T-helper 17 cell (primary cell): Measurements from ENCODE around the gene TGFBR3. TPM values are rescaled to one million over a fixed set of nuclear protein-coding genes. Genes with fewer than 3 reads are reported as not detected.

Experiments
- ATAC-seq: fragments of 150-1000 bp; cut with Tn5 transposase; 2 replicates; pipeline ENCODE4 v1.10.0; 2021; ENCODE audit warnings: mild to moderate bottlenecking, moderate library complexity
- DNase-seq, 3 donors: peaks; one replicate each; pipeline versions ENCODE4 v3.0.0 to v3.0.0-alpha.2; 2020 to 2021
- H3K9me3 ChIP-seq: one replicate; pipeline ENCODE4 v1.7.0; 2013; ENCODE audit warnings: low read length, mild to moderate bottlenecking; ENCODE audit not compliant: control insufficient read depth, poor library complexity, severe bottlenecking
- H3K27ac Mint-ChIP-seq: one replicate; pipeline ENCODE4 v1.8.0; 2022; ENCODE audit warnings: mild to moderate bottlenecking, moderate library complexity, mixed read lengths
- H3K27me3 Mint-ChIP-seq: one replicate; pipeline ENCODE4 v1.8.0; 2022; ENCODE audit warnings: mixed read lengths
- H3K36me3 Mint-ChIP-seq: one replicate; pipeline ENCODE4 v1.8.0; 2022; ENCODE audit warnings: low read depth, mixed read lengths
- H3K4me1 Mint-ChIP-seq: one replicate; pipeline ENCODE4 v1.8.0; 2022; ENCODE audit warnings: mild to moderate bottlenecking, mixed read lengths
- H3K4me3 Mint-ChIP-seq: one replicate; pipeline ENCODE4 v1.8.0; 2022; ENCODE audit warnings: mild to moderate bottlenecking, moderate library complexity, mixed read lengths
- total RNA-seq, 4 donors: library from RNA in 2 of 4; stranded (reverse) in 2 of 4; gene quantifications; one replicate each; pipeline ENCODE4 v1.2.3 and lab custom pipeline; 2022 to 2026

TGFBR3 gene
- total RNA-seq, 2 donors from 2014 or later: 21.0 to 27.6 TPM

DNA sequence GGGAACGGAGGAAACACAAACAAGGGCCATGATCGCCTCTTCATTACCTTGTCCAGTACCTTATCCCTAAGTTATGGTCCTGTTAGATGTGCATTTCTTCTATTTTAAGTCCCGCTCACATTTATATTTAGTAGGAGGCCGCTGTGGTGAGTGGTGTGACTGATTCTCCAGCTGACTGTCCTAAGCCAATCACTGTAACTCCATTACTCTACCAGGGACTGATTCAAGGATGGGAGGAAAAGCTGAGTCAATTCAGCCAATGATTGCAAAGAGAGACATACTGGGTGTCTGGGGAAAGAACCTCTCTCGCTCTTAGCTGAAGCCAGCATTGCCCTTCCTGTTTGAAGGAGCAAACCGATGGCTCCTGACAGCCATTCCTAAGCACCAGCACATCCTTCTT lies 59.7 kb downstream of the TGFBR3 start:
- DNase-seq: no peak
- Mint-ChIP-seq H3K4me3 (no peak overlapping the region), H3K4me1 (peaks cover 32% of the 10 kb centered on the region), H3K27ac (peak overlapping the region; percentile 9), H3K36me3 (no peaks in the 10 kb centered on the region), H3K27me3 (no peaks in the 10 kb centered on the region)
- ATAC-seq: no peak
- H3K9me3 ChIP-seq: no peaks in the 10 kb centered on the region

GRCh38 chr1:91821126-91821868 lies 64.7 kb downstream of the TGFBR3 start:
- no peaks in the 10 kb centered on the region for H3K9me3 ChIP-seq
- H3K27ac Mint-ChIP-seq: no peak overlapping the region
- no peaks in the 10 kb centered on the region for H3K27me3 Mint-ChIP-seq
- DNase-seq (no peak), ATAC-seq (no peak)
- peaks cover 19% of the 10 kb centered on the region for H3K4me1 Mint-ChIP-seq
- no peak overlapping the region for H3K4me3 Mint-ChIP-seq
- H3K36me3 Mint-ChIP-seq: no peaks in the 10 kb centered on the region

GRCh38 chr1:91819038-91819788 lies 66.7 kb downstream of the TGFBR3 start:
- DNase-seq: no peak
- Mint-ChIP-seq H3K27ac (peak overlapping the region; percentile 43), H3K4me1 (peaks cover 27% of the 10 kb centered on the region), H3K4me3 (no peak overlapping the region), H3K27me3 (no peaks in the 10 kb centered on the region), H3K36me3 (no peaks in the 10 kb centered on the region)
- no peak for ATAC-seq
- no peaks in the 10 kb centered on the region for H3K9me3 ChIP-seq

- no peak for DNase-seq
- Mint-ChIP-seq H3K4me1 (peaks cover 25% of the 10 kb centered on the region), H3K27ac (peak overlapping the region; percentile 43), H3K27me3 (no peaks in the 10 kb centered on the region), H3K4me3 (no peak overlapping the region), H3K36me3 (no peaks in the 10 kb centered on the region)
- no peaks in the 10 kb centered on the region for H3K9me3 ChIP-seq
- ATAC-seq: no peak
Measured at GRCh38 chr1:91818713-91818975, 67.3 kb downstream of the TGFBR3 start.

DNA sequence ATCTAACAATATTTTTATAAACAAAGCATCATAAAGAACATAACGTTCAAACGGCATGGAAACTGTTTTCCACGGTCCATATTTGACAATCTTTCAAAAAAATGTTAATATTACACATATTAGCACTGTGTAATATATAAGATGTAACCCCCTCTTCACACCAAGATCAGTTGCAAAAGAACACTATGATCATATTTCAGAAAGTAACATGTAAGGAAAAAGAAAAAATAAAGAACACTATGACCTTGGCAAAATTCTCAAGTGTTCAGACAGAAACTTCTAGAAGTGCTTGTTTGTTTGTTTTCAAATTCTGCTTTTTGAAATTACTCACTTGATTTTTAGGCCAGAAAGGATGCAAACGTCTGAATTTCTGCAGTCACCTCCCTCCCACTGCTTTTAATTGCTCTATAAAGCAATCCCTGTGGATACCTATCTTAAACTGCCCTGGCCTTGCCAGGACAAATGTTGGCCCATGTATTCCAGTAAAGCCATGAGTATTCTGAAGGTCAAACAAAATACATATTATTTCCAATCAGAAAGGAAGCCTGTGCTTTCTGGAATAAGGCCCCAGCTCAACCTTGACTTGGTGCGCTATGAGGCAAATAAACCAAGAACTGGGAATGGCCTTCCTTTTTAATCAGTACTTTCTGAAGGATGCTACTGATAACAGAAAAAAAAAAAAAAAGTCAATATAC lies 68.6 kb downstream of the TGFBR3 start:
- H3K9me3 ChIP-seq: no peaks in the 10 kb centered on the region
- Mint-ChIP-seq H3K36me3 (no peaks in the 10 kb centered on the region), H3K4me1 (peaks cover 30% of the 10 kb centered on the region), H3K27me3 (no peaks in the 10 kb centered on the region), H3K4me3 (no peak overlapping the region), H3K27ac (peak overlapping the region; percentile 27)
- ATAC-seq: no peak
- DNase-seq: no peak

- DNase-seq (no peak), ATAC-seq (no peak)
- H3K27ac Mint-ChIP-seq: peak overlapping the region; percentile 49
- no peaks in the 10 kb centered on the region for H3K27me3 Mint-ChIP-seq
- H3K9me3 ChIP-seq: no peaks in the 10 kb centered on the region
- H3K36me3 Mint-ChIP-seq: no peaks in the 10 kb centered on the region
- H3K4me1 Mint-ChIP-seq: peaks cover 28% of the 10 kb centered on the region
- no peak overlapping the region for H3K4me3 Mint-ChIP-seq
Measured at GRCh38 chr1:91816031-91816430, 69.9 kb downstream of the TGFBR3 start.

GRCh38 chr1:91814448-91814847 lies 71.5 kb downstream of the TGFBR3 start:
- ATAC-seq: no peak
- H3K27me3 Mint-ChIP-seq: no peaks in the 10 kb centered on the region
- H3K9me3 ChIP-seq: no peaks in the 10 kb centered on the region
- H3K4me1 Mint-ChIP-seq: peaks cover 39% of the 10 kb centered on the region
- no peak overlapping the region for H3K4me3 Mint-ChIP-seq
- no peak overlapping the region for H3K27ac Mint-ChIP-seq
- no peak for DNase-seq
- H3K36me3 Mint-ChIP-seq: no peaks in the 10 kb centered on the region

DNA sequence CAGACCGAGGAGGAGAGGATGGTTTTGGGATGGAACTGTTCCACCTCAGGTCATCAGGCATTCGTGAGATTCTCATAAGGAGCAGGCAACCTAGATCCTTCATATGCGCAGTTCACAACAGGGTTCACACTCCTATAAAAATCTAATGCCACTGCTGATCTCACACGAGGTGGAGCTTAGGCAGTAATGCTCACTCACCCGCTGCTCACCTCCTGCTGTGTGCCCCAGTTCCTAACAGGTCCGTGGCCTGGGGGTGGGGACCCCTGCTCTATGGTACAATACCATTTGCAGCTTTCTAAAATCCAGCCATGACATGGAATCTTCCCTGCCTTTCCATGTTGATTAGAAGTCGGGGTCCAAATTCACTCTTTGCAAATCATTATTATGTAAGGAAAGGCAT lies 72.1 kb downstream of the TGFBR3 start:
- ATAC-seq: no peak
- no peak overlapping the region for H3K27ac Mint-ChIP-seq
- DNase-seq: no peak
- H3K27me3 Mint-ChIP-seq: no peaks in the 10 kb centered on the region
- H3K4me3 Mint-ChIP-seq: no peak overlapping the region
- H3K9me3 ChIP-seq: no peaks in the 10 kb centered on the region
- no peaks in the 10 kb centered on the region for H3K36me3 Mint-ChIP-seq
- H3K4me1 Mint-ChIP-seq: peaks cover 42% of the 10 kb centered on the region

DNA sequence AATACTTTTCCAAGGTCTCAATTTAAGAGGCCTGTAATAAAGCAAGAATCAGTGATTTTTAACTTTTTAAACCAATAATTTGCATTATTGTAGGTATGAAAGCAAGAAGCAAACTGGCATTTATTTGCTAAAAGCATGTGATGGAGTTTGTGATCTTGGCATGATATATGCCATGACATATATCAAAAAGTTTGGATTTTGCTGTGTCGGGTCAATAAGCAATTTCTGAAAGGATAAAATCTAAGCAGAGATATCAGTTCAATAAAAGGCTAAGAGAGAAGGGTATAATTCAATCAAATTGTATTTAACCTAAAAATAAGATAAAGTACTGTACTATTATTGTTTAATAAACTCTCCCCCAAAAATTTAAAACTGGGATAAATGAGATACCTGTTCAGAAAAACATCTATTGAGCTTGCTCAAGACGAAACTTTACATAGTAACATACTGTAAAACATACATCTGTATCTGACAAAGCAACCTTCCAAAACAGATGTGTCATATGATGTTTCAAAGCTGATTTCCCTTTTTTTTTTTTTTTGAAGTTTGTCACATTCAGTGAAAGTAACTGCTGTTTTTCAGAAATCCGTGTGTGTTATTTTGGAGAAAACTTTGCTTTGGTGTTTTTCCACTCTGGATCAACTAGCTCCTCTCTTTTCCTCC lies 74.5 kb downstream of the TGFBR3 start:
- H3K9me3 ChIP-seq: no peaks in the 10 kb centered on the region
- H3K4me3 Mint-ChIP-seq: no peak overlapping the region
- peaks cover 39% of the 10 kb centered on the region for H3K4me1 Mint-ChIP-seq
- no peaks in the 10 kb centered on the region for H3K36me3 Mint-ChIP-seq
- DNase-seq (no peak), ATAC-seq (no peak)
- H3K27me3 Mint-ChIP-seq: no peaks in the 10 kb centered on the region
- peak overlapping the region; percentile 82 for H3K27ac Mint-ChIP-seq

GRCh38 chr1:91809317-91809716 lies 76.6 kb downstream of the TGFBR3 start:
- Mint-ChIP-seq H3K27ac (peak overlapping the region; percentile 79), H3K36me3 (no peaks in the 10 kb centered on the region), H3K4me3 (peak overlapping the region; percentile 12), H3K4me1 (peaks cover 47% of the 10 kb centered on the region), H3K27me3 (no peaks in the 10 kb centered on the region)
- no peak for DNase-seq
- no peaks in the 10 kb centered on the region for H3K9me3 ChIP-seq
- ATAC-seq: no peak

DNA sequence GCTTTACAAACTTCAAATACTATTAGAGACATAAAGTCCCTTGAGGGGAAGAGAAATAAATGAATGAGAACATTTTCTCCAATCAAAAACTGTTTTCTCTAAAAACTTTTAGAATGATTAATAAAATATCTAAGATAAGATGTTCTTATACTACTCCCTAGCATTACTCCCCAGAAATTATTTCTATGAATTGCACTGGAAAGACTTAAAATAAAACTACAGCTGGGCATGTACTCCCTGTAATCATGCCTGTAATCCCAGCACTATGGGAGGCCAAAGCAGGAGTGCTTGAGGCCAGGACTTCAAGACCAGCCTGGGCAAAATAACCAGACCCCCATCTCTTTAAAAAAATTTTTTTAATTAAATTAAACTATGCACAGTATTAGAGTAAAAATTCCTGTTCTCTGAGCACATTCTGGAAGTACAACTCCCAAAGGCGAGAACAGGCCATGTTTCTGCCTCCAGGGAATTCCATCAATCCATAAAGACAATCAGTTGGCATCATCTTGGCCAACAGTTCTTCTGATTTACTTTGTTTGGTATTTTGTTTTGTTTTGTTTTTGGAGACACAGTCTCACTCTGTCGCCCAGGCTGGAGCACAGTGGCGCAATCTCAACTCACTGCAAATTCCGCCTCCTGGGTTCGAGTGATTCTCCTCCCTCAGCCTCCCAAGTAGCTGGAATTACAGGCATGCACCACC lies 77.9 kb downstream of the TGFBR3 start:
- ATAC-seq (no peak), DNase-seq (no peak)
- Mint-ChIP-seq H3K27me3 (no peaks in the 10 kb centered on the region), H3K27ac (peak overlapping the region; percentile 79), H3K36me3 (no peaks in the 10 kb centered on the region), H3K4me1 (peaks cover 51% of the 10 kb centered on the region), H3K4me3 (no peak overlapping the region)
- no peaks in the 10 kb centered on the region for H3K9me3 ChIP-seq

DNA sequence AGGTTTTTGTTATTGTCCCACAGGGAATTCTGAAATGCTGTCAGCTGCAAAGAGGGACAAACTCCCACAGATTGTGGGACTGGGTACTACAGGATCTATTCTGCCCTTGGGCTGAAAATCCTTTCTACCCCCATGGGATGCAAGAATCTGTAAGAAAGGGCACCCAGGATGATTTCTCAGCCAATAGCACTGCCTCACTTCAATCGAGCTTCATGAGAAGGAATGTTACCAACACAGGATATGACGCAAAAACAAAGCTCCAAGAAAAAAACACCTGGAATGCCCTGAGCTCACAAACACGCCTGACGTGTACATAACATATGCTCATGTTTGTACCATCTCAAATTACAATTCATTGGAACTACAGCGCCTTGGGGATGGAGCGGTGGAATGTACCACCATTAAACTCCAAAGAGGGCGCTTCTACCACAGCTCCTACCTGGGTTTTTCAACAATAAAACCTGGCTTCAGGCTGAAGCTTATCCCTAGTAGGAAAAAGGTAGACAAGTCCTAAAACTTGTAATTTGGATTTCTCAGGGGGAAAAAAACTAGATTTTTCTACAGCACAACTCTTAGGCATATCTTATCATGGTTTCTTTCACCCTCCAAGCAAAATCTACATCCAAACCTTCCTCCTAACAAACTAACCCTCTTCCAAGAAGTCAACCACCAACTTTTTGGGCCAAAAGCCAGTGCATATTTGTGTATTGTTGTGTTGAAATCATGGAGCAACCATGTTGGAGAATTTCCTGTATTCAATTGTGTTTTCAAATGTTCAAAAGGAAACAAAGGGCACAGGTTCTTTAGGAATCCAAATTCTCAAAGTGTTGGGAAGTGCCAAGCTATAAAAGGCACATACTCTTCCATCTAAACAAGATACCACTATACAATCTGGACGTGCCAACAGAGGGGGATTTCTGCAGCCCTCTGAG lies 78.9 kb downstream of the TGFBR3 start:
- Mint-ChIP-seq H3K27ac (peak overlapping the region; percentile 100), H3K4me3 (no peak overlapping the region), H3K36me3 (no peaks in the 10 kb centered on the region), H3K27me3 (no peaks in the 10 kb centered on the region), H3K4me1 (peaks cover 53% of the 10 kb centered on the region)
- DNase-seq (no peak), ATAC-seq (no peak)
- H3K9me3 ChIP-seq: no peaks in the 10 kb centered on the region
